Stomach smooth muscle (tissue), 2 donors: ENCODE measurements around the gene ALOX12B.

Experiments
- H3K27ac ChIP-seq: one replicate; pipeline ENCODE4 v1.7.0; 2013; ENCODE audit warnings: mild to moderate bottlenecking, low read length, inconsistent platforms
- H3K27me3 ChIP-seq, 2 donors: one replicate each; pipeline ENCODE4 v1.7.0; 2013; ENCODE audit warnings: low read length in 2 of 2; ENCODE audit not compliant: insufficient read depth in 2 of 2, control insufficient read depth in 1 of 2
- H3K36me3 ChIP-seq, 2 donors: one replicate each; pipeline ENCODE4 v1.7.0; 2013; ENCODE audit warnings: low read length in 2 of 2; ENCODE audit not compliant: control insufficient read depth in 2 of 2, insufficient read depth in 2 of 2
- H3K4me1 ChIP-seq: one replicate; pipeline ENCODE4 v1.7.0; 2013; ENCODE audit warnings: low read length; ENCODE audit not compliant: control insufficient read depth, insufficient read depth
- H3K4me3 ChIP-seq, 2 donors: one replicate each; pipeline ENCODE4 v1.7.0; 2013; ENCODE audit warnings: low read length in 2 of 2
- H3K9ac ChIP-seq, 2 donors: one replicate each; pipeline ENCODE4 v1.7.0; 2013; ENCODE audit warnings: low read length in 2 of 2, mild to moderate bottlenecking in 1 of 2
- H3K9me3 ChIP-seq, 2 donors: one replicate each; pipeline ENCODE4 v1.7.0; 2013; ENCODE audit warnings: low read length in 2 of 2; ENCODE audit not compliant: control insufficient read depth in 2 of 2
- donor health status: healthy.
- donor health status: Pancreatic carcinoma.

The ALOX12B gene

GRCh38 chr17:8073627-8074484 is 13.7 kb downstream of the ALOX12B start:
- Histone ChIP-seq H3K36me3 (no peaks in the 10 kb centered on the region), H3K4me3 (peak overlapping the region; percentile 35 to 41), H3K9ac (no peak overlapping the region), H3K27me3 (peaks cover 68 to 74% of the 10 kb centered on the region in 2 donors), H3K9me3 (no peaks in the 10 kb centered on the region), H3K27ac (no peak overlapping the region), H3K4me1 (peaks cover 23% of the 10 kb centered on the region)

DNA sequence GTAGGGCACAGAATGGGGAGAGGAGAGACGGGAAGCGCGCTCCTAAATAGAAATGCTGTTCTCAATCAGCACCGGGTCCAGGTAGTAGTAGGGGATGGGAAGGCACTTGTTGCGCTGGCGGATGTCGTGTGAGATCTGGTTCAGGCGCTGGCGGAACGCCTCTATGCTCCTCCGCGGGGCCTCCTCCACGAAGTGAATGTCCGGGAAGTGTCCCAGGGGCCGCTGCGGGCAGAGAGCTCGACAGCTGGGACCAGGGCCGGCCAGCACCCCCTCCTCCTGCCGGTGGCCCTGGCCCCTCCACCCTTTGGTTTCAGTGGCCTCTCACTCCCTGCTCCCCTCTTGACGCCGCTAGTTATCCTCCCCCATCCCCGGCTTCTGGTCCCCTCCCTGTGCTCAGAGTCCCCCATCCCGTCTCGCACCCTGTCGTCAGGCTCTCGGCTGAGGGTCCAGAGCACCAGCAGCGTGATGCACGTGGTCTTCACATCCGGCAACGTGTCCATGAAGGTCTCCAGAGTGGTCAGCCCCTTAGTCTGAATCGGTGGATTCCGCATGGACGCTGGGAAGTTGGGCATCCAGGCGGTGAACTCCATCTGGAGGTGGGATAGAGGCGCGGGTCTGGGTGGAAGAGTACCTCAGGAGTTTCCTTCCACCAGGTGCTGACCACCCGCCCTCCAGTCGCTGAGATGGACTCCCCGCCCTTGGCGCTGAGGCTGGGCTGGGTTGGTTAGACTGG is 14.6 kb downstream of the ALOX12B start:
- peaks cover 66 to 69% of the 10 kb centered on the region in 2 donors for H3K27me3 ChIP-seq
- H3K4me3 ChIP-seq: peak overlapping the region in 1 of 2 donors; percentile 57
- no peak overlapping the region for H3K27ac ChIP-seq

GRCh38 chr17:8072341-8072728 is 15.2 kb downstream of the ALOX12B start:
- Histone ChIP-seq H3K27me3 (peaks cover 61 to 66% of the 10 kb centered on the region in 2 donors), H3K9ac (no peak overlapping the region), H3K4me3 (no peak overlapping the region), H3K36me3 (no peaks in the 10 kb centered on the region), H3K27ac (no peak overlapping the region), H3K4me1 (peaks cover 23% of the 10 kb centered on the region), H3K9me3 (no peaks in the 10 kb centered on the region)

More for the DNA sequence above, 14.6 kb downstream of the ALOX12B start:
- H3K9me3 ChIP-seq: no peaks in the 10 kb centered on the region
- no peak overlapping the region for H3K9ac ChIP-seq
- H3K36me3 ChIP-seq: no peaks in the 10 kb centered on the region
- peaks cover 23% of the 10 kb centered on the region for H3K4me1 ChIP-seq

DNA sequence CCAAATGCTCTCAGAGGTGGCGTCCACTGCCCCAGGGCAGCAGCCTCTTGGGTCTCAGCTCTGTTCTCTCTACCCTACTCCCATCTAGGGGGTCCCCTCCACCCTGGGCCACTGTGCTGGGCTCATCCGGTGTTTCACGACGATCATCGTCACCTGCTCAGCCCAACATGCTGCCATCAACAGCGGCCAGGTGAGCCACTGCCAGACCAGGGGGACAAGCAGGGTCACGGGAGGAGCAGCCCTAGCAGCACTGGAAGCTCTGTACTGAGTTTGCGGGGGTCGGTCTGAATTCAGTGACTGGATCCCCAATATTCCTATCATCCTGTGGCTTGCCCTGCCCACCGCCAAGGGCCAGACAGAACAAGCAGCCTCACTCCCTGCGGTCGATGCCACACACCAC is 16.0 kb downstream of the ALOX12B start:
- Histone ChIP-seq H3K9me3 (no peaks in the 10 kb centered on the region), H3K4me3 (no peak overlapping the region), H3K27me3 (peaks cover 55 to 58% of the 10 kb centered on the region in 2 donors), H3K9ac (no peak overlapping the region), H3K4me1 (peaks cover 23% of the 10 kb centered on the region), H3K27ac (no peak overlapping the region), H3K36me3 (no peaks in the 10 kb centered on the region)

GRCh38 chr17:8069587-8069860 is 18.0 kb downstream of the ALOX12B start:
- no peak overlapping the region for H3K9ac ChIP-seq
- no peak overlapping the region for H3K4me3 ChIP-seq
- no peak overlapping the region for H3K27ac ChIP-seq
- peaks cover 23% of the 10 kb centered on the region for H3K4me1 ChIP-seq
- no peaks in the 10 kb centered on the region for H3K9me3 ChIP-seq
- H3K36me3 ChIP-seq: no peaks in the 10 kb centered on the region
- peaks cover 40 to 42% of the 10 kb centered on the region in 2 donors for H3K27me3 ChIP-seq

GRCh38 chr17:8068736-8069586 is 18.6 kb downstream of the ALOX12B start:
- Histone ChIP-seq H3K4me1 (peaks cover 17% of the 10 kb centered on the region), H3K4me3 (no peak overlapping the region), H3K36me3 (no peaks in the 10 kb centered on the region), H3K9ac (no peak overlapping the region), H3K9me3 (no peaks in the 10 kb centered on the region), H3K27me3 (peaks cover 35 to 39% of the 10 kb centered on the region in 2 donors), H3K27ac (no peak overlapping the region)

DNA sequence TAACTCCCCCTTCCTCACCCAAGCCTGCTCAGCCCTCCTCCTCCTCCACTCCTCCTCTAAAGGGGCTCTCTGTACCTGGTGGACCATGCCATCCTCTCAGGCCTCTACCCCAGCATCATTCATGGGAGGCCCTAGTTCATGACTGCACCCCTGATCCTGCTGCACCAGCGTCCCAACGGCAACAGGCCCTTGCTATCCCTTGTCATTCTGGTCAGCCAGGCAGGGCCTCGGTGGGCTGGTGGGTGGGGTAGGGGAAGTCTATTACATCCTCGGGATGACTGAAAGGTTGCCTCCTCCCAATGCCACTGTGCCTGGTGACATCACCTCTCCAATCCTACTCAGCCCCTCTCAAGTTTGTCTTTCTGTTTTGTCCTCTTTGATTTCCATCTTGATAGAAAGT is 19.7 kb downstream of the ALOX12B start:
- Histone ChIP-seq H3K4me3 (no peak overlapping the region), H3K4me1 (peaks cover 7% of the 10 kb centered on the region), H3K36me3 (no peaks in the 10 kb centered on the region), H3K9ac (no peak overlapping the region), H3K27ac (no peak overlapping the region), H3K9me3 (no peaks in the 10 kb centered on the region), H3K27me3 (peaks cover 33 to 37% of the 10 kb centered on the region in 2 donors)

DNA sequence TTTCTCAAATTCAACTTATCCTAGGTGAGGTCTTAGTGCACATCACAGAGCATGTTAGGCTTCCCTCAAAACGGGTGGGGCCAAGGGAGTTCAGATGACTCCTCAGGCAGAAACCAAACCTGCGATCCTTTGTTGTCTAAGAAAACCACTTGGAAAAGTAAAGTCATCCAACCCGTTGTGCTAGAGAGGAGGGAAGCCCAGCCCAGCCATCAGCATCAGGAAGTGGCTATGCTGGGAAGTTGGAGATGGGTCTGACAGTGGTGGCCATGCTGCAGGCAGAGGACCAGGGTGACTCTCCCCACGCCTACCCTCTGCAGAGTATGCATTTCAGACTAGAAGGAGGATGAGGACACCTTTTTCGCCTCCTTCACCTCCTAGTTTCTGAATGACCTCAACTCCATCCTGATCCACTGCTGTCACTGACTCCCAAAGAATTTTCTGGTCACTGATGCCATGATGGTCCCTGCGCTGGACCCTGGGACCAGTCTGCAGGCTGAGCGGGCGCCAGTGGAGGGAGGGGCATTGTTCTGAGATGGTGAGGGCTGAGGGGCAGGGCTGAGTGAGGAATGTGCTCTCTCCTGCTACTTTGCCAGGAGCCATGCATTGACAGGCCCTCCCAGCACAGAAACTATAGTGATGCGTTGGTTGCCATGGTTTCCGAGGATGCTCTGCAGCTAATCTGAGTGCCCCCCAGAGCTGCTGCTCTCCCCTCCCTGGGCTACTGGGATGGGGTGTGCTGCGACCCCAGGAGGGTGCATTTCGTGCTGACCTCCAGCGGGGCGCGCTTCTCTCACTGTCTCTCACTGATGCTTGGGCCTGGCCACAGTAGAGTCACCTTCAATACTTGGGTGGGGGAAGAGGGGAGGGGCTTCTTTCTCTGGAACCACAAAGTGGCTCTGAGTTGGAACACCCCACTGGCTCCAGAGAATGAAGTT is 20.4 kb downstream of the ALOX12B start:
- Histone ChIP-seq H3K27ac (no peak overlapping the region), H3K9ac (no peak overlapping the region), H3K27me3 (peaks cover 33 to 37% of the 10 kb centered on the region in 2 donors)

DNA sequence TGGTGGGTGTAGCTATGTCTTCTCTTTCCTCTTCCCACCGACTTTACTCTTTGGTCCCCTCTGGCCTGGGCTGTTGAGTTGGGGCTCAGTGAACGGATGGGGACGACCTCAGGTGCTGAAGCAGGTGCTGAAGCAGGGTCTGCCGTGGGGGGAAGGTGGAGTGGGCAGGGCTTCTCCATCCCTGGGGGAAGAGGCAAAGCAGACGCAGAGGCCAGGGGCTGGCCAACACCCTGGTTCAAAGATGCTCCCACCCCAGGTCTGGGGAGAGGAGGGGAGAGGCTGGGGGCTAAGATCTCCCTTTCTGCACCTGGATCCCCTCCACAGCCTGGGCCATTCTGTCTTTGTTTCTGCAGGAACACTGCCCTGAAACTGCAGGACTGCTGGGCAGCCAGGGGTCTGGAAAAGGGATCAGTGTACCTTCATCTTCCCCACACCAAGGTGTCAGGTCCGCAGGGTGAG is 22.9 kb downstream of the ALOX12B start:
- no peak overlapping the region for H3K9ac ChIP-seq
- H3K36me3 ChIP-seq: no peaks in the 10 kb centered on the region
- H3K27me3 ChIP-seq: peaks cover 39 to 45% of the 10 kb centered on the region in 2 donors
- H3K9me3 ChIP-seq: no peaks in the 10 kb centered on the region
- H3K27ac ChIP-seq: no peak overlapping the region
- no peak overlapping the region for H3K4me3 ChIP-seq
- H3K4me1 ChIP-seq: no peaks in the 10 kb centered on the region

More for the DNA sequence above, 20.4 kb downstream of the ALOX12B start:
- no peaks in the 10 kb centered on the region for H3K4me1 ChIP-seq
- H3K36me3 ChIP-seq: no peaks in the 10 kb centered on the region
- no peaks in the 10 kb centered on the region for H3K9me3 ChIP-seq
- no peak overlapping the region for H3K4me3 ChIP-seq
